SK-N-MC (cell line): Measurements from ENCODE around the gene SBK2.

Experiments
- FOXP2 ChIP-seq: optimal IDR thresholded peaks from 2 replicates; pipeline ENCODE3; 2011; ENCODE audit warnings: mild to moderate bottlenecking, moderate library complexity; ENCODE audit not compliant: insufficient read depth; ENCODE audit errors: extremely low read length, control extremely low read depth
- POLR2AphosphoS5 ChIP-seq: IDR thresholded peaks from 2 replicates; pipeline ENCODE4 v1.6.1; 2012; ENCODE audit warnings: mild to moderate bottlenecking, low read depth, low read length, borderline replicate concordance

DNA sequence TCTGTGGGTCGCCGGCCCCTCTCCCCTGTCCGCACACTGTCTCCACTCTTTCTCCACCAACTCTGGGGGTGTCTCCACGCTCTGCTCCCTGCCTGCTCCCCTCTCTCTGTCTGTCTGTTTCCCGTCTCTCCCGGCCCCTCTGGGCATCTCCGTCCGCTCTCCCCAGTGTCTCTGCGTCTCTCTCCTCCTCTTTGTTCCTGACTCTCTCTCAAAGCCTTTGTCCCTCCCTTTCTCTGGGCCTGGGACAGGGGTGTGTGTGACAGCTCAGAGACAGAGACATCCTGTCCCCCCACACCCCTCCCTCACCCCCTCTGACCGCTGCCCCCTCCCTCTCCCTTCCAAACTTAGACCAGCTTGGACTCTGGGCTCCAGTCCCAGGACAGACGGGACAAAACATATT lies 9.1 kb upstream of the SBK2 start:
- TF ChIP-seq POLR2AphosphoS5 (no peak), FOXP2 (no peak)
